HG02610 (cell line): ENCODE measurements around the gene MT1H.
"Not testable (repeated sequence)": the region's sequence is repeated elsewhere in the genome, so short reads cannot be mapped to it uniquely, and the experiment has no call there.

ENCODE experiments used
- ATAC-seq: cut with Tn5 transposase; IDR thresholded peaks from one replicate; pipeline ENCODE4 v1.9.1; 2021; ENCODE audit warnings: mild to moderate bottlenecking, moderate library complexity; ENCODE audit not compliant: unreplicated experiment

MT1H gene

GRCh38 chr16:56713794-56714193 lies 44.2 kb downstream of the MT1H start:
- ATAC-seq = no peak

DNA sequence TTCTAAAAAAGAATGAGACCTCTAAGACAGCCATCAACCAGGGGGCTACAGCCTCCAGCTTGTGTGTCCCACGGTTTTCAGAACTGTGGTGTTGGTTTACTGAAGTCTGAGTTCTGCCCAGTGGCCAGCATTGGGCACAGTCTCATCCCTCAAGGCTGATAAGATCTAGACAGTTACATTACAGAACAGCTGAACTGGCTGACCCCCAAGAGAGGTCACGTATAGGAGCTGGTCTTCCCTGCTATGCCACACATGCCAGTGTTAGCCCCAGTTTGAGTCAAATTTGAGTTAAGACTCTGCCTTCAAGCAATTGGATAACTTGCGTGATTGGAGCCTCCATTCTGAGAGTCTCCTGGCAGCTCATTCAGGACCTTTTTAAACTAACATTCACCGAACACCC lies 45.5 kb downstream of the MT1H start:
- no peak for ATAC-seq

DNA sequence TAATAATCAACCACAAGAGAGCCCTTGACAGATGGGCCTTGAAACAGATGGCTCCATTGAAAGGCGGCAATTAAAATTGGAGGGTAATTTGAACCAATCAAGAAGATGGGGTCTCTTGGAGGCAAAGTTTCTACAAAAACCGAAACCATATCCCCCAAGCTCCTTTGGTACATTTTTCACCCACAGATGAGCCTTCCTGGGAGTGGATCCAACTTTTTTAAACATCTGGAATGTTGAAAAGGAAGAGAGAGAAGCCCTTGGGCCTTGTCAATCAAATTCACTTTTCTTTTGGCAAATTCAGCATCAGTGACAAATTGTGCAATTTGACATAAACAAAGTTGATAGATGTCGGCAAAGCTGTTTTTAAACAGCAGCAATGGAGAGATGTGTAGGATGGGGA lies 47.1 kb downstream of the MT1H start:
- no peak for ATAC-seq

- ATAC-seq = not testable (repeated sequence)
Measured at GRCh38 chr16:56717532-56717931, 47.9 kb downstream of the MT1H start.
